GM10266 (cell line): Measurements from ENCODE around the gene PXYLP1.

Experiments
- DNase-seq: peaks from one replicate; pipeline ENCODE4 v3.0.0; 2012; ENCODE audit errors: extremely low spot score
- CTCF ChIP-seq: IDR thresholded peaks from 2 replicates; pipeline ENCODE4 v1.5.1; 2012; ENCODE audit warnings: mild to moderate bottlenecking, low read depth; ENCODE audit not compliant: control insufficient read depth, insufficient read depth; ENCODE audit errors: missing control alignments

PXYLP1 gene

GRCh38 chr3:141306276-141306675 lies 74.7 kb downstream of the PXYLP1 start:
- TF ChIP-seq CTCF, result no peak
- no peak for DNase-seq

- TF ChIP-seq CTCF, result no peak
- no peak for DNase-seq
Measured at GRCh38 chr3:141306922-141307321, 75.3 kb downstream of the PXYLP1 start.

- no peak for DNase-seq
Measured at GRCh38 chr3:141307351-141308059, 75.9 kb downstream of the PXYLP1 start.

DNA sequence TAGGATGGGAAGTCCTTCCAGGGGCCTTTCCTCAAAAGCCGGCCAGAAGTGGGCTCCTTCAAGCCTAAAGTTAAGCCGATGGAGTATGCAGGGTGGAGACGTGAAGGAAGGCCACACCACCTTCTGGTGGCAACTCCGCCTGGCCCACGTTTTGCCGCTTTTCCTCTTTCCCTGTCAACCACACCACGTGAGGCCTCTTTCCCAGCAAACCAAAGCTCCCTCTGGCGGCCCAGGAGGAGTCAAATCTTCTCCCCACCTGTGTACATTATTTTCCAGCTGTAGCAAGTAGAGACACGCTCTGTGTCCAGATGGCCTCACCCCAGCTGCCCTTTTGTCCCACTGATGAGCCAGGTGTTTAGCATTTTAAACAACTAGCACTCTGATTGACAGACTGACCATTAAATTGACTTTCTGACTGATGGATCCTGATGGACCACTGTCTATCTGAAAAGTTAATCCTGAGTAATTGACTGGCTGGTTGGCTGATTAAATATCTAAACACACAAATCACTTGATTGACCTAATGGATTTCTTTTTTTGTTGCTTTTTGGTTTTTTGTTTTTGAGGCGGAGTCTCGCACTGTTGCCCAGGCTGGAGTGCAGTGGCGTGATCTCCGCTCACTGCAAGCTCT lies 77.1 kb downstream of the PXYLP1 start:
- peak; percentile 27 for TF ChIP-seq CTCF
- no peak for DNase-seq

More at GRCh38 chr3:141307351-141308059, 75.9 kb downstream of the PXYLP1 start:
- TF ChIP-seq CTCF, result no peak

GRCh38 chr3:141311170-141311495 lies 79.5 kb downstream of the PXYLP1 start:
- TF ChIP-seq CTCF, result no peak
- no peak for DNase-seq

GRCh38 chr3:141311496-141312353 lies 80.1 kb downstream of the PXYLP1 start:
- TF ChIP-seq CTCF, result peak; percentile 88
- DNase-seq, result peak; percentile 90

- no peak for DNase-seq
- TF ChIP-seq CTCF, result no peak
Measured at GRCh38 chr3:141312354-141313092, 80.9 kb downstream of the PXYLP1 start.
